GM12892 (cell line): ENCODE results near the gene FOXE1.

ENCODE experiments used
- DNase-seq: peaks from one replicate; pipeline ENCODE4 v3.0.0; 2011; ENCODE audit not compliant: insufficient read length
- FAIRE-seq: peaks from 2 replicates; lab custom pipeline; 2011; peaks lifted over from hg19 to GRCh38; lab: Jason Lieb, UNC
- POLR2A ChIP-seq: IDR thresholded peaks from 2 replicates; pipeline ENCODE4 v1.6.1; 2011; ENCODE audit warnings: low read depth, low read length, control low read depth
- POLR2AphosphoS5 ChIP-seq: IDR thresholded peaks from 2 replicates; pipeline ENCODE4 v1.6.1; 2011; ENCODE audit warnings: low read depth, low read length, control low read depth
- TAF1 ChIP-seq: IDR thresholded peaks from 2 replicates; pipeline ENCODE4 v1.6.1; 2011; ENCODE audit warnings: low read depth, mild to moderate bottlenecking, control low read depth, low read length, borderline replicate concordance

FOXE1 gene

GRCh38 chr9:97849980-97850379 lies 3.0 kb upstream of the FOXE1 start:
- TF ChIP-seq POLR2A (no peak), TAF1 (no peak), POLR2AphosphoS5 (no peak)
- no peak for FAIRE-seq
- DNase-seq: no peak

DNA sequence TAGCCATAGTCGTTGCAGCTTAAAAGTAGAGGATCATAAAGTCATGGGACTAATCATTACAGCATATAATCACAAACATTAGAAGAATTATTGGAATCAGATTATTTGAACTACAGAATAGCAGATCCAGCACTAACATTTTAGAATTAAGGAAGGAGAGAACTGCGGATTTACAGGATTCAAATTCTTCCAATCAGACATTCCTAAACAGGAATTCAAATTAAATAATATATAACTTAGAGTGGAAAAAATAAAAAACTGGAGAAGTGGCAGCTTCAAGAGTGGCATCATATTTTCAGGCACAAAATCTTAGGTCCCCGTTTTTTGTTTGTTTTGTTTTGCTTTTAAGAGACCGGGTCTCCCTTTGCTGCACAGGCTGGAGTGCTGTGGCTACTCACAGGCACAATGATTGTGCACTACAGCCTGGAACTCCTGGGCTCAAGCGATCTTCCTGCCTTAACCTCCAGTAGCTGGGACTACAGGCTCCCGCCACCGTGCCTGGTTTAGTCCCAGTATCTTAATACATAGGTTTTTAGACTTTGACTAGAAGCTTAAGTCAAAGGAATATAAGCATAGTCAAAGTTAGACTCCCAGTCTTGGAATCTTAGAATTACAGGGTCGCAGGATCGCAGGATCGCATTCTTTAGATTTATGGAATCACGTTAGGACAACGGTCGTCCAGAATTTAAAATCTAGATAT lies 2.1 kb upstream of the FOXE1 start:
- no peak for FAIRE-seq
- DNase-seq: no peak
- TF ChIP-seq POLR2AphosphoS5 (no peak), POLR2A (no peak), TAF1 (no peak)

DNA sequence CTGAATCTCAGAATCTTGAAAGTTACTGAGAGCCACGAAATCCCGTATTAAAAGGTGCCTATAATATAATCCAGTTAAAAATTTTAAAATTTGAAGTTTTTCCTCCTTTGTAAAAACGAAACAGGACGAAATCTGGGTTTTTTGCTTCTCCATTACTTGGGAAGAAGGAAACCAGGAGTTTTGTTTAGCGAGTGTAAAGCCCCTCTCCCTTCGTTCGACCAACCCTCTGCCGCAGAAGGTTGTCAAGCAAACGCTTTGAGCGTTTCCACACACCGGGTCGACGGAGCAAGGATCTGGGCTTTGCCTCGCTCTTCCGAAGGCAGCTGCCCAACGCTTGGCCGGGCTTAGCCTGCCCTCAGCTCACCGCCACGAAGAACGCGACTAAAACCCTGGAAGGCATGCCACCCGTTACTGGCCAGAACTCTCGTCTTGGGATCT lies 1.6 kb upstream of the FOXE1 start:
- no peak for TF ChIP-seq TAF1
- TF ChIP-seq POLR2AphosphoS5: no peak
- no peak for TF ChIP-seq POLR2A
- DNase-seq (no peak), FAIRE-seq (no peak)

- TF ChIP-seq POLR2A: no peak
- no peak for TF ChIP-seq POLR2AphosphoS5
- TF ChIP-seq TAF1: no peak
- no peak for DNase-seq
- FAIRE-seq: no peak
These were observed 1.0 kb upstream of the FOXE1 start for GRCh38 chr9:97852001-97852398.

DNA sequence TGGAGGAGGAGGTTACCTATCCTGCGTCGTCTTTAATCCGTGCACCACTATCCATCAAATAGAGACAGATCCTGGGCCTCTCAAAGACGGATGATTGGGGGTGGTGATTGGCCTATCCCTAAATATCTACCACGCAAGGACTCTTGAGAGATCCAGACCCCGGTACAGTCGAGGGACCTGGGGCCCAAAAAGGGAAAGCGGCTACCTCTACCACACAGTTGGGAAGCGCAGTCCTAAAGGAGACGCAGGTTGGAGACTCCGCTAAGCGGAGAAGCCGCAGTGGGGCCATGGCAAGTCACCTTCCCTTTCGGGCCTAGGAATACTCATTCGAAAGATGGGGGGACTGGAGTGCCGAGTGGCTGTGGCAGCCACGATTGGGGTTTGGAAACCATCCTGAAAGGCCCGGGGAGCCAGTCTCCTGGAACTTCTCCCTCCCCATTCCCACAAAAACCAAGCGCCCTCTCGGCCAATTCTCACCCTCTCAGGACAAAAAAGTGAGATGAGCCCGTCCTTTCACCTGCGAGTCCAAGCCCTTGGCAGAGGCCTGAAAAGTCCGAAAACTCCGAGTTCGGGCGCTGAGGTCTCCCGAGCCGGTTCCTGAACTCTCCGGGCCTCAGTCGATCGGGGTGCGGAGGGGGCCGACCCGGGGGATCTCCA lies 499 bp upstream of the FOXE1 start:
- FAIRE-seq (no peak), DNase-seq (no peak)
- TF ChIP-seq POLR2A: no peak
- no peak for TF ChIP-seq POLR2AphosphoS5
- no peak for TF ChIP-seq TAF1

DNA sequence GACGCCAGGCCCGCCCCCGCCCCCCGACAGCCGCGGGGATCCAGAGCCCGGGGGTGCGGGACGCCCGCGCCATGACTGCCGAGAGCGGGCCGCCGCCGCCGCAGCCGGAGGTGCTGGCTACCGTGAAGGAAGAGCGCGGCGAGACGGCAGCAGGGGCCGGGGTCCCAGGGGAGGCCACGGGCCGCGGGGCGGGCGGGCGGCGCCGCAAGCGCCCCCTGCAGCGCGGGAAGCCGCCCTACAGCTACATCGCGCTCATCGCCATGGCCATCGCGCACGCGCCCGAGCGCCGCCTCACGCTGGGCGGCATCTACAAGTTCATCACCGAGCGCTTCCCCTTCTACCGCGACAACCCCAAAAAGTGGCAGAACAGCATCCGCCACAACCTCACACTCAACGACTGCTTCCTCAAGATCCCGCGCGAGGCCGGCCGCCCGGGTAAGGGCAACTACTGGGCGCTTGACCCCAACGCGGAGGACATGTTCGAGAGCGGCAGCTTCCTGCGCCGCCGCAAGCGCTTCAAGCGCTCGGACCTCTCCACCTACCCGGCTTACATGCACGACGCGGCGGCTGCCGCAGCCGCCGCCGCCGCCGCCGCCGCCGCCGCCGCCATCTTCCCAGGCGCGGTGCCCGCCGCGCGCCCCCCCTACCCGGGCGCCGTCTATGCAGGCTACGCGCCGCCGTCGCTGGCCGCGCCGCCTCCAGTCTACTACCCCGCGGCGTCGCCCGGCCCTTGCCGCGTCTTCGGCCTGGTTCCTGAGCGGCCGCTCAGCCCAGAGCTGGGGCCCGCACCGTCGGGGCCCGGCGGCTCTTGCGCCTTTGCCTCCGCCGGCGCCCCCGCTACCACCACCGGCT lies 1.0 kb downstream of the FOXE1 start:
- DNase-seq (no peak), FAIRE-seq (no peak)
- TF ChIP-seq TAF1: no peak
- TF ChIP-seq POLR2AphosphoS5: no peak
- TF ChIP-seq POLR2A: no peak

DNA sequence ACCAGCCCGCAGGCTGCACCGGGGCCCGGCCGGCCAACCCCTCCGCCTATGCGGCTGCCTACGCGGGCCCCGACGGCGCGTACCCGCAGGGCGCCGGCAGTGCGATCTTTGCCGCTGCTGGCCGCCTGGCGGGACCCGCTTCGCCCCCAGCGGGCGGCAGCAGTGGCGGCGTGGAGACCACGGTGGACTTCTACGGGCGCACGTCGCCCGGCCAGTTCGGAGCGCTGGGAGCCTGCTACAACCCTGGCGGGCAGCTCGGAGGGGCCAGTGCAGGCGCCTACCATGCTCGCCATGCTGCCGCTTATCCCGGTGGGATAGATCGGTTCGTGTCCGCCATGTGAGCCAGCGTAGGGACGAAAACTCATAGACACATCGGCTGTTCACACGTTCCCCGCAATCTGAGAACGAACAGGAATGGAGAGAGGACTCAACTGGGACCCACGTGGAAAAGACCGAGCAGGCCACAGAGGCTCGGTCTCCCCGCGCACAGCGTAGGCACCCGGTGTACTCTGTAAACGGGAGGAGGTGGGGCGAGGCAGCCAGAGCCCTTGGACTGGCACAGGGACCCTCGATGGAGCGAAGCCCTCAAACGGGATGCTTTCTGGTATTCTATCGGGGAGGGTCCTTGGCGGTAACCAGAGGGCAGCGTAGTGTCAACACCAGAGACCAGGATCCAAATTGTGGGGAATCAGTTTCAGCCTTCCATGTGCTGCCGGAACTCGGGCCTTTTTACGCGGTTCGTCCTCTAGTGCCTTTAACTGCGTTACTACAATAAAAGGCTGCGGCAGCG lies 1.9 kb downstream of the FOXE1 start:
- no peak for TF ChIP-seq TAF1
- TF ChIP-seq POLR2A: no peak
- no peak for TF ChIP-seq POLR2AphosphoS5
- FAIRE-seq (no peak), DNase-seq (no peak)

DNA sequence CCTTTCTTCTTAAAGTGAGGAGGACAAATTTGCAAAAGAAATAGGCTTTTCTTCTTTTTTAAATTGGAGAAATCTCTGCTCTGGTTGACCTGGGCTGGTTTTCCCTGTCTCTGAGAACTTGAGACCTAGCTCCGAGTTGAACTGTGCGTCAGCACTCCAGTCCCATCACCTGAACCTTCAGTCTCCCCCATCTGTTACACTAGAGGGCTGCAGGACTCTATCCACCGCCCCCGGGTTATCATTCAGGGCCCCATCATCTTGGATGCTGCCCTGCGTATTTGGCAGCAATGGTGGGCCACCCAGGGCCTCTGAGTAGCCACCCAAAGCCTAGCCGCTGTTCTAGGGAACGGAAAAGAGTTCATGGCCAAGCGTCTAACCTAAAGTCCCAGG lies 2.5 kb downstream of the FOXE1 start:
- FAIRE-seq (no peak), DNase-seq (no peak)
- TF ChIP-seq POLR2AphosphoS5 (no peak), TAF1 (no peak), POLR2A (no peak)

DNA sequence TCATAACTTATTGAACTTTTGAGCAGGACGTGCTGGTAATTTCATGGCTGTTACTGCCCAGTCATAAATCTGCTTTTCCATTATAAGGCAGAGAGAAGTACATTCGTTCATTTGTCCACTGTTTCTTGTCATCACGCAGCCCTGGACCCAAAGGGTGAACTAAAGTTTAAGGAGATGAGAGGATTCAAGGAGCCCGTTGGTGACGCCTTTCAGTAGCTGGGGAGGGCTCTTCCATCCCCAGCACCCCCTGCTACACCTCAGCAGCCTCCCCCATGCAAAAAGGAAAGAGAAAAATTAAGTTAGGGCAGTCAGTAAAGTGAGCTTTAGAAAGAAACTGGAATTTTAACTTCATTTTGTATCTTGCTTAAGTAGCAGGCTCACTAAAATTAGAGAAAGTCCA lies 2.9 kb downstream of the FOXE1 start:
- TF ChIP-seq POLR2AphosphoS5: no peak
- TF ChIP-seq POLR2A: no peak
- TF ChIP-seq TAF1: no peak
- FAIRE-seq: no peak
- DNase-seq: no peak

DNA sequence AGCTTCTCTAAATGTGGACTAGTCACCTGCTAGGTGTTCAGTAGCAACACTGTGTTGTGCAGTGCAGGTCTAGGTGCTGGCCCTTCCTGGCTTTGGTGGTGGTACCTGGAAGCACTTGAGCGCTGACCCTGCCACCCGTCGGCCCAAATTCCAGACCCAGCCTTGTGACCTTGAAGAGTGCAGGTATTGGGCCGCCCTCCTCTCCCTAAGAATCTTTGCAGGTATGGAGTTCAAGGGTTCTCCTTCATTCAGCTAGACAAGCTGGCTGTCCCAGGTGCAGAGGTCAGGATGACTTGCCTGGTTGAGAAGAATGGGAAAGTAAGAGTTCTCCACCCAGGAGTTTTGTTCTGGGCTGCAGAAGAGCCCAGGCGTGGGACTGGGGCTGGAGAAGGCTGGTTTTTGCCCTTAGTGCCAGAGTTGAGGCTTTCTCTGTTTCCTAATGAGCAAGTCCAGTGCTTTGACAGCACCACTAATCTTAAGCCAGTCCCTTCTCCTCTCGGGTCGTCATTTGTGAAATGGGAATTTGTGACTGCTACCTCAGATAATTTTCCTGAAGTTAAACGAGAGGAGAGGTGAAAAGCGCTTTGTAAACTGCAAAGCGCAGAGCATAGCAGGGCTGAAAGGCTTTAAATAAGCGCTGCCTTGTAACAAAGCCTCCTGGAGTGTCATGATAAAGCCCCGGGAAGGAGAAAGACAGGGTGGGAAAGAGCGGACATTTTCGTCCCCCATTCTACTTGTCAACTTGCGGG lies 4.0 kb downstream of the FOXE1 start:
- DNase-seq: no peak
- FAIRE-seq: no peak
- TF ChIP-seq TAF1 (no peak), POLR2A (no peak), POLR2AphosphoS5 (no peak)
